Measurements from ENCODE around the gene ADNP2.

The ADNP2 gene

DNA sequence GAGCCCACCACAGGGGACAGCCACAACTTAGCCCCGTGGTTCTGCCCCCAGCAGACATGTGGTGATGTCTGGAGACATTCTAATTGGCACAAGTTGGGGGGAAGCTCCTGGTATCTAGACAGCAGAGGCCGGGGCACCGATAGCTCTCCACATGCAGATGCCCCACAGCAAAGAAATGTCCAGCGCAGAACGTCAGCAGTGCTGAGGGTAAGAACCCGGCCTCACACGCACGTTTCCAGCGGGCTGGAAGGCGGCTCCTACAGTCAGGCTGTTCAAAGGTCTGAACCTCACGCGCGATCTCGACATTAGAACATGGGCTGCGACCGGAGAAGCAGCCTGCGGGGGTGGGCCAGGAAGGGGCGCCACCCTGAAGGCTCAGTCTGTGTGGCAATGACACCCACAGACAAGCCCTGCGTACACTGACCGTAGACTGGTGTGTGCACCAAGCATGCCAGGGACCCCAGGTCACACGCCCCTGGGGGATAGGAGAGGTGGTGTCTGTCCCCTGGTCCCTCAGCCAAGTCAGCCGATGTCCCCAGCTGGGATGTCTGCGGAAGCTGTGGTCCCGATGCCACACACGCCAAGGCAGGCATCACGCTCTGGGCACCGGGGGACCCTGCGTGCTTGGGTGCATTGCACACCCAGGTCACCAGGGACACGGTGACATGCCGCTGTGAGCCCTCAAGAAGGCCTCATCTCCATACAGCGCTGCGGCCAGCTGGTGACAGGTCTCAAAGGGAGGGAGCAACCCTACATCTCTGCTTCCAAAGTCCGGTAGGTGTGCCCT, 71.9 kb downstream of the ADNP2 start:
- H3K4me3 ChIP-seq (replicated peaks; ENCODE audit: low read depth, low read length), result no peak overlapping the region
- DNase-seq (ENCODE audit: extremely low read depth, low read depth), result no peak
- TF ChIP-seq, protein P1, sequence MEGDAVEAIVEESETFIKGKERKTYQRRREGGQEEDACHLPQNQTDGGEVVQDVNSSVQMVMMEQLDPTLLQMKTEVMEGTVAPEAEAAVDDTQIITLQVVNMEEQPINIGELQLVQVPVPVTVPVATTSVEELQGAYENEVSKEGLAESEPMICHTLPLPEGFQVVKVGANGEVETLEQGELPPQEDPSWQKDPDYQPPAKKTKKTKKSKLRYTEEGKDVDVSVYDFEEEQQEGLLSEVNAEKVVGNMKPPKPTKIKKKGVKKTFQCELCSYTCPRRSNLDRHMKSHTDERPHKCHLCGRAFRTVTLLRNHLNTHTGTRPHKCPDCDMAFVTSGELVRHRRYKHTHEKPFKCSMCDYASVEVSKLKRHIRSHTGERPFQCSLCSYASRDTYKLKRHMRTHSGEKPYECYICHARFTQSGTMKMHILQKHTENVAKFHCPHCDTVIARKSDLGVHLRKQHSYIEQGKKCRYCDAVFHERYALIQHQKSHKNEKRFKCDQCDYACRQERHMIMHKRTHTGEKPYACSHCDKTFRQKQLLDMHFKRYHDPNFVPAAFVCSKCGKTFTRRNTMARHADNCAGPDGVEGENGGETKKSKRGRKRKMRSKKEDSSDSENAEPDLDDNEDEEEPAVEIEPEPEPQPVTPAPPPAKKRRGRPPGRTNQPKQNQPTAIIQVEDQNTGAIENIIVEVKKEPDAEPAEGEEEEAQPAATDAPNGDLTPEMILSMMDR (IDR thresholded peaks at IDR 0.05; ENCODE audit: low read depth, low read length, missing control alignments), result no peak

GRCh38 chr18:80181642-80182461, 72.8 kb downstream of the ADNP2 start:
- H3K4me3 ChIP-seq (replicated peaks; ENCODE audit: low read depth, low read length), result no peak overlapping the region
- DNase-seq (ENCODE audit: extremely low read depth, low read depth), result no peak

GRCh38 chr18:80182855-80183254, 73.8 kb downstream of the ADNP2 start:
- no peak for DNase-seq (ENCODE audit: extremely low read depth, low read depth)
- H3K4me3 ChIP-seq (replicated peaks; ENCODE audit: low read depth, low read length), result no peak overlapping the region
- TF ChIP-seq, protein P1 (IDR thresholded peaks at IDR 0.05; ENCODE audit: low read depth, low read length, missing control alignments), result no peak

More at GRCh38 chr18:80181642-80182461, 72.8 kb downstream of the ADNP2 start:
- TF ChIP-seq, protein P1 (IDR thresholded peaks at IDR 0.05; ENCODE audit: low read depth, low read length, missing control alignments), result no peak

GRCh38 chr18:80183273-80184050, 74.4 kb downstream of the ADNP2 start:
- TF ChIP-seq, protein P1 (IDR thresholded peaks at IDR 0.05; ENCODE audit: low read depth, low read length, missing control alignments), result no peak
- no peak overlapping the region for H3K4me3 ChIP-seq (replicated peaks; ENCODE audit: low read depth, low read length)
- DNase-seq (ENCODE audit: extremely low read depth, low read depth), result no peak

- TF ChIP-seq, protein P1 (IDR thresholded peaks at IDR 0.05; ENCODE audit: low read depth, low read length, missing control alignments), result no peak
- DNase-seq (ENCODE audit: extremely low read depth, low read depth), result no peak
- no peak overlapping the region for H3K4me3 ChIP-seq (replicated peaks; ENCODE audit: low read depth, low read length)
Observed at GRCh38 chr18:80184243-80184772, 75.2 kb downstream of the ADNP2 start.

DNA sequence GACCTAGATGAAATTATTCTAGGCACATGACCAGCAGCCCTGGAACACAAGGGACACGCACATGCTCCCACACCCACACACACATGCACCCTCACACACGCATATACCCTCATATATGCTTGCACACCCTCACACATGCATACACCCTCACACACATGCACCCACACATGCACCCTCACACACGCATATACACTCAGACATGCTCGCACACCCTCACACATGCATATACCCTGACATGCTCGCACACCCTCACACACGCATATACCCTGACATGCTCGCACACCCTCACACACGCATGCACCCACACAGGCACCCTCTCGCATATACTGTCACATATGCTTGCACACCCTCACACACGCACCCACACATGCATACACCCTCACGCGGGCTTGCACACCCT, 76.5 kb downstream of the ADNP2 start:
- DNase-seq (ENCODE audit: extremely low read depth, low read depth), result no peak
- TF ChIP-seq, protein P1 (IDR thresholded peaks at IDR 0.05; ENCODE audit: low read depth, low read length, missing control alignments), result no peak
- no peak overlapping the region for H3K4me3 ChIP-seq (replicated peaks; ENCODE audit: low read depth, low read length)
